ENCODE measurements around the gene PRAC2.

Gene PRAC2

GRCh38 chr17:48729335-48730239, 6.6 kb downstream of the PRAC2 start:
- peak overlapping the region; percentile 56; the same call in 1 of the 2 replicates for H3K4me3 ChIP-seq (ENCODE audit: low read length)
- no peak for DNase-seq (ENCODE audit: low read depth, low spot score)

GRCh38 chr17:48730240-48730550, 7.2 kb downstream of the PRAC2 start:
- no peak overlapping the region for H3K4me3 ChIP-seq (ENCODE audit: low read length)
- no peak for DNase-seq (ENCODE audit: low read depth, low spot score)

GRCh38 chr17:48731355-48731754, 8.4 kb downstream of the PRAC2 start:
- no peak for DNase-seq (ENCODE audit: low read depth, low spot score)

GRCh38 chr17:48732688-48733629, 10.0 kb downstream of the PRAC2 start:
- no peak overlapping the region for H3K4me3 ChIP-seq (ENCODE audit: low read length)
- DNase-seq (ENCODE audit: low read depth, low spot score): no peak

More at GRCh38 chr17:48731355-48731754, 8.4 kb downstream of the PRAC2 start:
- no peak overlapping the region for H3K4me3 ChIP-seq (ENCODE audit: low read length)

GRCh38 chr17:48733632-48734328, 10.8 kb downstream of the PRAC2 start:
- no peak overlapping the region for H3K4me3 ChIP-seq (ENCODE audit: low read length)
- no peak for DNase-seq (ENCODE audit: low read depth, low spot score)

GRCh38 chr17:48734333-48735061, 11.5 kb downstream of the PRAC2 start:
- no peak overlapping the region for H3K4me3 ChIP-seq (ENCODE audit: low read length)
- DNase-seq (ENCODE audit: low read depth, low spot score): no peak

GRCh38 chr17:48735062-48735351, 12.0 kb downstream of the PRAC2 start:
- H3K4me3 ChIP-seq (ENCODE audit: low read length): no peak overlapping the region
- no peak for DNase-seq (ENCODE audit: low read depth, low spot score)

GRCh38 chr17:48737330-48738043, 14.5 kb downstream of the PRAC2 start:
- DNase-seq (ENCODE audit: low read depth, low spot score): no peak
- H3K4me3 ChIP-seq (ENCODE audit: low read length): no peak overlapping the region

GRCh38 chr17:48738424-48738802, 15.4 kb downstream of the PRAC2 start:
- DNase-seq (ENCODE audit: low read depth, low spot score): no peak
- no peak overlapping the region for H3K4me3 ChIP-seq (ENCODE audit: low read length)

- no peak for DNase-seq (ENCODE audit: low read depth, low spot score)
- peak overlapping the region; percentile 16; the same call in 1 of the 2 replicates for H3K4me3 ChIP-seq (ENCODE audit: low read length)
These were observed 16.0 kb downstream of the PRAC2 start for GRCh38 chr17:48738803-48739526.

GRCh38 chr17:48740537-48740936, 17.6 kb downstream of the PRAC2 start:
- DNase-seq (ENCODE audit: low read depth, low spot score): no peak
- no peak overlapping the region for H3K4me3 ChIP-seq (ENCODE audit: low read length)

- no peak for DNase-seq (ENCODE audit: low read depth, low spot score)
- H3K4me3 ChIP-seq (ENCODE audit: low read length): no peak overlapping the region
These were observed 22.6 kb downstream of the PRAC2 start for GRCh38 chr17:48745381-48746275.

- no peak for DNase-seq (ENCODE audit: low read depth, low spot score)
- H3K4me3 ChIP-seq (ENCODE audit: low read length): no peak overlapping the region
These were observed 24.0 kb downstream of the PRAC2 start for GRCh38 chr17:48746916-48747444.

GRCh38 chr17:48747445-48748363, 24.7 kb downstream of the PRAC2 start:
- H3K4me3 ChIP-seq (ENCODE audit: low read length): no peak overlapping the region
- no peak for DNase-seq (ENCODE audit: low read depth, low spot score)

GRCh38 chr17:48748718-48749566, 26.0 kb downstream of the PRAC2 start:
- DNase-seq (ENCODE audit: low read depth, low spot score): no peak
- no peak overlapping the region for H3K4me3 ChIP-seq (ENCODE audit: low read length)

All from Jurkat, Clone E6-1 (cell line).